B cell (primary cell): Measurements from ENCODE around the gene ADGRD1. TPM values are rescaled to one million over a fixed set of nuclear protein-coding genes. Genes with fewer than 3 reads are reported as not detected.

Experiments
- ATAC-seq: fragments of 200-7000 bp; cut with Tn5 transposase; one replicate; pipeline ENCODE4 v1.10.0; 2021; ENCODE audit warnings: low read depth, mild to moderate bottlenecking, moderate number of reproducible peaks, moderate library complexity
- CTCF ChIA-PET: fragments of 350-600 bp; sonication (Branson Sonifier 250); formaldehyde crosslinking; loops from one replicate; lab custom pipeline; 2021; ENCODE audit warnings: antibody characterized with exemption, inconsistent platforms; lab: Charles Lee
- POLR2A ChIA-PET: fragments of 350-600 bp; sonication (Branson Sonifier 250); formaldehyde crosslinking; loops from one replicate; lab custom pipeline; 2021; ENCODE audit warnings: antibody characterized with exemption; lab: Charles Lee
- DNase-seq: peaks from one replicate; pipeline ENCODE4 v3.0.0; 2013
- H2AFZ ChIP-seq: 2 replicates; pipeline ENCODE4 v1.6.1; 2012; ENCODE audit warnings: mild to moderate bottlenecking, low read depth, low read length; ENCODE audit not compliant: insufficient read depth, poor library complexity, severe bottlenecking
- H3K27ac ChIP-seq, 2 donors: 1 replicate in 1 of 2; 2 replicates in 1 of 2; pipeline ENCODE4 v1.5.1; 2012 to 2013; ENCODE audit warnings: low read length in 2 of 2, mild to moderate bottlenecking in 2 of 2, moderate library complexity in 1 of 2
- H3K27me3 ChIP-seq, 4 experiments: fragments of 200-600 bp in 1 of 4; sonication (generic) in 1 of 4; replicated peaks in 1 of 4; 1 replicate in 2 of 4; 2 replicates in 2 of 4; pipeline versions ENCODE4 v1.6.1 to v1.7.0; 2013 to 2016; ENCODE audit warnings: low read length in 3 of 4, mild to moderate bottlenecking in 2 of 4, mixed read lengths in 1 of 4, moderate library complexity in 1 of 4; ENCODE audit not compliant: insufficient read depth in 4 of 4, control insufficient read depth in 3 of 4; ENCODE audit errors: control extremely low read depth in 1 of 4
- H3K36me3 ChIP-seq, 2 experiments: replicated peaks in 1 of 2; 1 replicate in 1 of 2; 2 replicates in 1 of 2; pipeline versions ENCODE4 v1.6.1 to v1.7.1; 2013; ENCODE audit warnings: low read length in 1 of 2; ENCODE audit not compliant: insufficient read depth in 2 of 2, control insufficient read depth in 1 of 2; ENCODE audit errors: control extremely low read depth in 1 of 2, extremely low read depth in 1 of 2
- H3K4me1 ChIP-seq, 2 donors: fragments of 200-600 bp in 1 of 2; sonication (generic) in 1 of 2; 1 replicate in 1 of 2; 2 replicates in 1 of 2; pipeline versions ENCODE4 v1.5.1 to v1.6.1; 2013 to 2017; ENCODE audit warnings: low read length in 2 of 2; ENCODE audit not compliant: control insufficient read depth in 2 of 2, insufficient read depth in 2 of 2
- H3K4me2 ChIP-seq: replicated peaks from 2 replicates; pipeline ENCODE3; 2012; ENCODE audit warnings: mild to moderate bottlenecking, low read depth, low read length; ENCODE audit not compliant: poor library complexity, severe bottlenecking
- H3K4me3 ChIP-seq, 5 experiments: fragments of 200-600 bp in 1 of 5; sonication (generic) in 1 of 5; 1 replicate in 3 of 5; 2 replicates in 2 of 5; pipeline versions ENCODE4 v1.5.1 to v1.7.0; 2011 to 2016; ENCODE audit warnings: low read length in 4 of 5, mild to moderate bottlenecking in 4 of 5, low read depth in 2 of 5, control low read depth in 1 of 5, moderate library complexity in 1 of 5; ENCODE audit not compliant: insufficient read depth in 1 of 5; ENCODE audit errors: control extremely low read depth in 1 of 5, extremely low read depth in 1 of 5
- H3K79me2 ChIP-seq: fragments of 200-600 bp; sonication (generic); one replicate; pipeline ENCODE4 v1.6.0; 2016; ENCODE audit warnings: low read length; ENCODE audit not compliant: control insufficient read depth, insufficient read depth
- H3K9ac ChIP-seq: fragments of 200-600 bp; sonication (generic); 2 replicates; pipeline ENCODE4 v1.6.1; 2017; ENCODE audit warnings: mild to moderate bottlenecking, low read length, moderate library complexity
- H3K9me3 ChIP-seq, 3 donors: one replicate each; pipeline versions ENCODE4 v1.6.1 to v1.7.1; 2013; ENCODE audit warnings: low read length in 2 of 3; ENCODE audit not compliant: control insufficient read depth in 2 of 3, insufficient read depth in 1 of 3; ENCODE audit errors: control extremely low read depth in 1 of 3
- H4K20me1 ChIP-seq: 2 replicates; pipeline ENCODE4 v1.6.0; 2012; ENCODE audit warnings: mild to moderate bottlenecking, low read length; ENCODE audit not compliant: insufficient read depth, control insufficient read depth, poor library complexity, severe bottlenecking
- H3K27ac Mint-ChIP-seq: one replicate; pipeline ENCODE4 v1.8.0; 2021; ENCODE audit warnings: mixed read lengths
- H3K27me3 Mint-ChIP-seq: one replicate; pipeline ENCODE4 v1.8.0; 2021; ENCODE audit warnings: mixed read lengths
- H3K4me1 Mint-ChIP-seq: one replicate; pipeline ENCODE4 v1.8.0; 2021; ENCODE audit warnings: mixed read lengths
- H3K4me3 Mint-ChIP-seq: one replicate; pipeline ENCODE4 v1.8.0; 2021; ENCODE audit warnings: mixed read lengths
- H3K9me3 Mint-ChIP-seq: one replicate; pipeline ENCODE4 v1.8.0; 2022; ENCODE audit warnings: mixed read lengths; ENCODE audit not compliant: insufficient read depth
- EZH2 ChIP-seq: IDR thresholded peaks from 2 replicates; pipeline ENCODE4 v1.6.1; 2012; ENCODE audit warnings: borderline replicate concordance, low read depth, mild to moderate bottlenecking, moderate library complexity, low read length; ENCODE audit not compliant: insufficient read depth, poor library complexity, severe bottlenecking
- WGBS: methylation state at CpG from one replicate; pipeline ENCODE4 v1.1.5; 2013; ENCODE audit warnings: missing lambda C conversion rate; ENCODE audit not compliant: insufficient coverage; 5-methylcytosine and 5-hydroxymethylcytosine counted together
- intact Hi-C: fragments of 100-400 bp; cut with micrococcal nuclease; formaldehyde crosslinking; loops from one replicate; pipeline ENCODE4 v1.10.0; 2022
- polyA plus RNA-seq: library from polyadenylated mRNA; depleted of rRNA; stranded (reverse); fragments of >200 nt; gene quantifications from 2 replicates; pipeline ENCODE4 v1.2.3, GENCODE V29; 2012
- total RNA-seq, 2 donors: library from RNA; stranded (reverse); fragments of 120-200 nt in 1 of 2; gene quantifications; 1 replicate in 1 of 2; 2 replicates in 1 of 2; pipeline versions ENCODE4 v1.2.3 to v1.2.4, GENCODE V29; 2013 to 2022
- TF ChIP-seq, protein P1 (sequence below): fragments of 200-600 bp; IDR thresholded peaks from one replicate; pipeline ENCODE4 v1.8.0; 2022; ENCODE audit warnings: antibody characterized with exemption, mild to moderate bottlenecking

The ADGRD1 gene
- total and polyA plus RNA-seq, 2 donors (not counting 1 experiment from before 2014, with no cell fraction given), result 1.1 to 2.2 TPM

DNA sequence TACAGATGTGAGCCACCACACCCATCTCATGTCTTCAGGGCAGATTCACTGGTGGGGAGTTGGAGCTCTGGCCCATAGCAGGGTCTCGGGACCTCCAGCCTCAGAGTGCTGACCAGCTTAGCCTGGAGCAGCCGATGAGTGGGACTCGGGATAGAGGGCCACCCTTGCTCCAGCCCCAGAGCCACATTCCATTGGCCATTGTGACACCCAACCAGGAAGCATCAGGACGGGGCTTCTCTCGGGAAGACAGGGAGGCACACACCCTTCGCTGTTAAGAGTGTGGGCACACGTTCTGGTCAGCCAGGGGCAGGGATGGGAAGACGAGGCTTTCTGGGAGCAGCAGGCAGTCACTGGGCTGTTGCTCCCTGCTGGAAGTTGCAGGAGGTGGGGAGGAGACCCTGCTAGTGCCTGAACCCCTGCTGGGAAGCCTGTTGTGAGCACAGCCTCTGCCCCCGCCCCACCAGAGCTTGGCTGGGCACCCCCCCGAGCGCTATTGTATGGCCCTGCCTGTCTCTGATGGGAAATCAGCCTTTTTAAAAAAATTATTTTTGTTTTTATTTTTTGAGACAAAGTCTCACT lies 1.6 kb downstream of the ADGRD1 start:
- Histone ChIP-seq H4K20me1 (no peaks in the 10 kb centered on the region), H3K27me3 (peaks cover 0 to 18% (median 2%) of the 10 kb centered on the region in 4 experiments), H3K4me1 (peaks cover 13 to 17% of the 10 kb centered on the region in 2 donors), H3K79me2 (no peaks in the 10 kb centered on the region), H3K27ac (no peak overlapping the region), H2AFZ (no peak overlapping the region), H3K9me3 (peaks cover 0 to 4% (median 0%) of the 10 kb centered on the region in 3 donors), H3K4me3 (no peak overlapping the region), H3K4me2 (no peak overlapping the region), H3K36me3 (no peaks in the 10 kb centered on the region), H3K9ac (no peak overlapping the region)
- ATAC-seq (no peak), DNase-seq (no peak)
- TF ChIP-seq EZH2, result no peak
- TF ChIP-seq, protein P1, sequence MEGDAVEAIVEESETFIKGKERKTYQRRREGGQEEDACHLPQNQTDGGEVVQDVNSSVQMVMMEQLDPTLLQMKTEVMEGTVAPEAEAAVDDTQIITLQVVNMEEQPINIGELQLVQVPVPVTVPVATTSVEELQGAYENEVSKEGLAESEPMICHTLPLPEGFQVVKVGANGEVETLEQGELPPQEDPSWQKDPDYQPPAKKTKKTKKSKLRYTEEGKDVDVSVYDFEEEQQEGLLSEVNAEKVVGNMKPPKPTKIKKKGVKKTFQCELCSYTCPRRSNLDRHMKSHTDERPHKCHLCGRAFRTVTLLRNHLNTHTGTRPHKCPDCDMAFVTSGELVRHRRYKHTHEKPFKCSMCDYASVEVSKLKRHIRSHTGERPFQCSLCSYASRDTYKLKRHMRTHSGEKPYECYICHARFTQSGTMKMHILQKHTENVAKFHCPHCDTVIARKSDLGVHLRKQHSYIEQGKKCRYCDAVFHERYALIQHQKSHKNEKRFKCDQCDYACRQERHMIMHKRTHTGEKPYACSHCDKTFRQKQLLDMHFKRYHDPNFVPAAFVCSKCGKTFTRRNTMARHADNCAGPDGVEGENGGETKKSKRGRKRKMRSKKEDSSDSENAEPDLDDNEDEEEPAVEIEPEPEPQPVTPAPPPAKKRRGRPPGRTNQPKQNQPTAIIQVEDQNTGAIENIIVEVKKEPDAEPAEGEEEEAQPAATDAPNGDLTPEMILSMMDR, result no peak
- intact Hi-C loops, result no loop called here
- ChIA-PET CTCF (no interaction called here), POLR2A (no interaction called here)
- Mint-ChIP-seq H3K4me3 (no peak overlapping the region), H3K27me3 (peaks cover 8% of the 10 kb centered on the region), H3K4me1 (peaks cover 10% of the 10 kb centered on the region), H3K27ac (no peak overlapping the region), H3K9me3 (no peaks in the 10 kb centered on the region)
- 89% methylated on average over 9 of the region's 11 CpGs for WGBS

DNA sequence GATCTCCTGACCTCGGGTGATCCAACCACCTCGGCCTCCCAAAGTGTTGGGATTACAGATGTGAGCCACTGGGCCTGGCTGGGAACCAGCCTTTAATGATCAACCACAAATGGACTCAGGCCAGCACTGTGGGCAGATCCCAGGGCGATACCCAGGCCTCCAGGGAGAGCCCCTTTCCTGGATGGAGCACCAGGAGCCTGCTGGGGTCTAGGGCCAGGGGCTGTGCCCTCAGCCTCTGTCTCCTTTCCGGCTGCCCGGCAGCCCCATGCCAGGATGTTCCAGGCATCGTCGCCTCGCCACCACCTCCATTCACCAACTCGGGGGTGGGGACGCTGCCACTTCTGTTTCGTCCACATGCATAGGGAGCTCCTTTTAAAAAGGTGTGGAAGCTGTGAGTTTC lies 2.3 kb downstream of the ADGRD1 start:
- Histone ChIP-seq H3K79me2 (no peaks in the 10 kb centered on the region), H3K36me3 (no peaks in the 10 kb centered on the region), H3K27ac (no peak overlapping the region), H4K20me1 (no peaks in the 10 kb centered on the region), H3K4me2 (no peak overlapping the region), H2AFZ (no peak overlapping the region), H3K27me3 (peaks cover 0 to 18% (median 2%) of the 10 kb centered on the region in 4 experiments), H3K4me3 (no peak overlapping the region), H3K4me1 (peaks cover 13 to 17% of the 10 kb centered on the region in 2 donors), H3K9me3 (peaks cover 0 to 4% (median 0%) of the 10 kb centered on the region in 3 donors), H3K9ac (no peak overlapping the region)
- 98% methylated on average over 10 of the region's 11 CpGs for WGBS
- CTCF ChIA-PET, result no interaction called here
- intact Hi-C loops, result no loop called here
- Mint-ChIP-seq H3K27ac (no peak overlapping the region), H3K27me3 (peaks cover 14% of the 10 kb centered on the region), H3K9me3 (no peaks in the 10 kb centered on the region), H3K4me1 (peaks cover 10% of the 10 kb centered on the region), H3K4me3 (no peak overlapping the region)
- no peak for TF ChIP-seq EZH2
- DNase-seq (no peak), ATAC-seq (no peak)
- POLR2A ChIA-PET, result no interaction called here
